ENCODE data around the gene AFMID.

DNA sequence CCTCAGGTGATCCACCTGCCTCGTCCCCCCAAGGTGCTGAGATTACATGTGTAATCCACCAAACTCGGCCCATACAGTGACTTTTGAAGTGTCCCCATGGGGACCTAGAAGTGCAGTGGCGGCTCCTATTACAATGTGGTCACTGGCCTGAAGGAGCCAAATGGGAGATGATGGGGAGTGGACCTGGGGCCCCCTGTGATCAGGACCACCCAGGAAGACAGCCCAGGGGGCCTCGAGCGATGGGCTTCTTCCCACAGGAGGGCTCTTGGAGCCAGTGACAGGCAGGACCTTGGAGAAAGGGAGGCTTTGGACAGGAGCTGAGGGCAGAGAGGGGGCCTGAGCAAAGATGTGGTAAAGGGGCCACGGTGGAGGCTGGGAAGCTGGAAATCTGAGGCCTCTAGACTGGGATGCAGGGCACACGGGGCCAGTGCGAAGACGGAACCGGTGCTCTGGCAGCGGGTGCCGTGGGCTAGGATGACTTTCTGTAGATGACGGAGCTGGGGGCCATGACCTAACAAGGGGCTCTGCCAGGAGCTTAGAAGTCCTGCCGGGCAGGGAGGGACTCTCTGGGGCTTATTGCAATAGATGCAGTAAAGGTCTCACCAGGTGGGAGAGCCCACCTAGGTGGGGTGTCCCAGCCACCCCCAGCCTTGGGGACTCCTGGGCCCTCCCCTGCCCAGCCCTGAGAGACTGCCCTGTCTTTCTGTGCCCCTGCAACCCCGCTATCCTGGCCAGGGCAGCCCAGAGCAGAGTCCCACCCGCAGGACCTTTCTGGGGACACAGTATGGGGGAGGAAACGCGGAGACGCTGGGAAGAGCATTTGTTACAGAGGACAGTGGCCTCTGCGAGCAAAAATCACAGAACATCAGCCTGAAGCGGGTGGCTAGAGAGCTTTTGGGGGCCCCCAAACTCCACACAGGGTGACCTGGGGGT, 43.7 kb upstream of the AFMID start:
- no peak for TF ChIP-seq HDGF (IDR thresholded peaks at IDR 0.05; ENCODE audit: borderline replicate concordance)
- no peak for TF ChIP-seq SP1 (IDR thresholded peaks at IDR 0.05)
- no peak for TF ChIP-seq FOXM1 (IDR thresholded peaks at IDR 0.05; ENCODE audit: borderline replicate concordance)
- no peak for TF ChIP-seq TARDBP (IDR thresholded peaks at IDR 0.05)
- no peak for TF ChIP-seq FOXA1 (IDR thresholded peaks at IDR 0.05)
- TF ChIP-seq ARNT (IDR thresholded peaks at IDR 0.05) = no peak
- TF ChIP-seq L3MBTL2 (conservative IDR thresholded peaks at IDR 0.05) = no peak
- TF ChIP-seq FOXK2 (IDR thresholded peaks at IDR 0.05) = no peak
- no peak for TF ChIP-seq SUZ12 (IDR thresholded peaks at IDR 0.05)
